ENCODE data around the gene PRDM7. TPM values are rescaled to one million over a fixed set of nuclear protein-coding genes. Genes with fewer than 3 reads are reported as not detected.
A peak's percentile ranks its signal among the peaks of the same experiment; 100 is the strongest.

PRDM7 gene
- total and polyA plus RNA-seq, 9 of the 15 experiments (the other 6 are each of a cell fraction or from before 2014, with no cell fraction given) = not detected

GRCh38 chr16:90077240-90077756, at the start of gene PRDM7 (continued):
- TF ChIP-seq E2F1 (CRISPR knock-in tag; IDR thresholded peaks at IDR 0.05) = peak; percentile 93
- no peak for TF ChIP-seq CEBPG (CRISPR knock-in tag; IDR thresholded peaks at IDR 0.05)
- peak in 1 of 2 experiments; percentile 33; a peak in 2 of 4 replicates for TF ChIP-seq CEBPG (tag; conservative IDR thresholded peaks at IDR 0.05 in 1 of 2, IDR thresholded peaks at IDR 0.05 in 1 of 2)
- TF ChIP-seq CEBPZ (IDR thresholded peaks at IDR 0.05; ENCODE audit: borderline replicate concordance, low read depth, low read length) = 0 out of 2 replicates have a peak, but pooled peaks have one; percentile 43
- TF ChIP-seq ATF7 (IDR thresholded peaks at IDR 0.05) = peak; percentile 15; the same call in 1 of the 2 replicates
- peak; percentile 89 for TF ChIP-seq RBM25 (IDR thresholded peaks at IDR 0.05; ENCODE audit: low read depth, low read length, severe bottlenecking)
- no peak for TF ChIP-seq ATF1 (CRISPR knock-in tag; IDR thresholded peaks at IDR 0.05)
- TF ChIP-seq ATF1 (tag; IDR thresholded peaks at IDR 0.05) = peak; percentile 33; the same call in 1 of the 2 replicates
- peak; percentile 9; the same call in 1 of the 2 replicates for TF ChIP-seq THAP12 (CRISPR knock-in tag; IDR thresholded peaks at IDR 0.05)
- TF ChIP-seq NFYB (IDR thresholded peaks at IDR 0.05; ENCODE audit: extremely low read depth, insufficient read length) = peak; percentile 90
- peak; percentile 69 for TF ChIP-seq POLR2G (IDR thresholded peaks at IDR 0.05; ENCODE audit: low read depth, low read length)
- no peak for TF ChIP-seq ETS1 (conservative IDR thresholded peaks at IDR 0.05; ENCODE audit: control insufficient read depth, low read depth, low read length)

Measured in K562 (cell line).